Smooth muscle cell (in vitro differentiated cells): ENCODE results near the gene BATF. TPM values are rescaled to one million over a fixed set of nuclear protein-coding genes. Genes with fewer than 3 reads are reported as not detected.

Experiments
- DNase-seq: peaks from one replicate; lab custom pipeline; 2025; ENCODE audit not compliant: unreplicated experiment; lab: John Stamatoyannopoulos, UW
- H2AFZ ChIP-seq: fragments of 200-600 bp; sonication (generic); 2 replicates; pipeline ENCODE4 v1.6.0; 2016; ENCODE audit warnings: antibody characterized with exemption, low read depth, mild to moderate bottlenecking
- H3F3A ChIP-seq: fragments of 200-600 bp; sonication (generic); 2 replicates; pipeline ENCODE4 v1.6.0; 2017; ENCODE audit warnings: antibody characterized with exemption, low read depth
- H3K27ac ChIP-seq: fragments of 200-600 bp; sonication (generic); 2 replicates; pipeline ENCODE4 v1.5.1; 2016; ENCODE audit warnings: low read depth, mild to moderate bottlenecking
- H3K27me3 ChIP-seq: fragments of 200-600 bp; sonication (generic); 2 replicates; pipeline ENCODE4 v1.6.1; 2016; ENCODE audit warnings: low read depth, mild to moderate bottlenecking
- H3K36me3 ChIP-seq: fragments of 200-600 bp; sonication (generic); 2 replicates; pipeline ENCODE4 v1.5.1; 2016; ENCODE audit warnings: low read depth
- H3K4me1 ChIP-seq: fragments of 200-600 bp; sonication (generic); 2 replicates; pipeline ENCODE4 v1.5.1; 2016; ENCODE audit warnings: low read depth
- H3K4me2 ChIP-seq: fragments of 200-600 bp; sonication (generic); 2 replicates; pipeline ENCODE4 v1.6.0; 2016; ENCODE audit warnings: mild to moderate bottlenecking
- H3K4me3 ChIP-seq: fragments of 200-600 bp; sonication (generic); 2 replicates; pipeline ENCODE4 v1.5.1; 2016; ENCODE audit warnings: mild to moderate bottlenecking
- H3K79me2 ChIP-seq: fragments of 200-600 bp; sonication (generic); 2 replicates; pipeline ENCODE4 v1.6.0; 2016; ENCODE audit warnings: low read depth, mild to moderate bottlenecking
- H3K9ac ChIP-seq: fragments of 200-600 bp; sonication (generic); 2 replicates; pipeline ENCODE4 v1.6.0; 2016; ENCODE audit warnings: low read depth
- H3K9me3 ChIP-seq: fragments of 200-600 bp; sonication (generic); replicated peaks from 2 replicates; pipeline ENCODE4 v1.5.1; 2016; ENCODE audit warnings: low read depth
- H4K20me1 ChIP-seq: fragments of 200-600 bp; sonication (generic); 2 replicates; pipeline ENCODE4 v1.6.0; 2016; ENCODE audit warnings: low read depth
- CTCF ChIP-seq: fragments of 200-600 bp; sonication (generic); IDR thresholded peaks from 2 replicates; pipeline ENCODE4 v1.5.1; 2017; ENCODE audit warnings: borderline replicate concordance, mild to moderate bottlenecking, antibody characterized with exemption; ENCODE audit not compliant: insufficient read depth, poor library complexity, severe bottlenecking
- WGBS: methylation state at CpG from one replicate; pipeline ENCODE4 v1.1.7; 2016; ENCODE audit warnings: low lambda C conversion rate; 5-methylcytosine and 5-hydroxymethylcytosine counted together
- polyA plus RNA-seq: library from polyadenylated mRNA; unstranded; fragments of >200 nt; fragmentation: Nextera tagmentation; extraction: Ambion mirVana; gene quantifications from 2 replicates; pipeline ENCODE4 v1.2.1, GENCODE V29; 2016
- total RNA-seq: library from RNA; depleted of rRNA; stranded (reverse); fragments of >200 nt; gene quantifications from 2 replicates; pipeline ENCODE4 v1.2.3, GENCODE V29; 2014

Gene BATF
- total and polyA plus RNA-seq, 2 experiments from 2014 or later, result not detected

DNA sequence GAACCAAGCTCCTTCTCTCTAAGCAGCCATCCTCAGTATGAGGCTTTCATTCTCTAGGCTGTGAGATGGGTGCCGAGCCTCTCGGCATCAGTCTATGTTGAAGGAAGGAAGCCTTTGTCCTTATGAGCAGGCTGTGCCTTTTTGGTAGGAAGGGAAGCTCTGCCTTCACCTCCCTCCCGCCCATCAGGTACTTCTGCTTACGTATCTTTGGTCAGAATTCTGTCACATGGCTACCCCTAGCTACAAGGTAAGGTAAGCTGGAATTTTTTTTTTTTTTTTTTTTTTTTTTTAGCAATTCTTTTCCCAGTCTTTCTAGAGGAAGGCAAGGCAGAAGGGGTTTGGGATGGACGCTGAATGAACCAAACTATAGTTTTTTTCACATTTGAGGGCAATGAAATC, 16.9 kb downstream of the BATF start:
- H3K9ac ChIP-seq, result no peak overlapping the region
- H3K36me3 ChIP-seq, result no peaks in the 10 kb centered on the region
- no peaks in the 10 kb centered on the region for H3K9me3 ChIP-seq
- DNase-seq, result no peak
- H3K4me1 ChIP-seq, result no peaks in the 10 kb centered on the region
- H2AFZ ChIP-seq, result no peak overlapping the region
- peaks cover 9% of the 10 kb centered on the region for H3F3A ChIP-seq
- H3K4me3 ChIP-seq, result no peak overlapping the region
- H3K27ac ChIP-seq, result no peak overlapping the region
- H3K27me3 ChIP-seq, result no peaks in the 10 kb centered on the region
- 93% methylated on average over 5 of the region's 5 CpGs for WGBS
- H3K4me2 ChIP-seq, result no peak overlapping the region
- no peaks in the 10 kb centered on the region for H4K20me1 ChIP-seq
- H3K79me2 ChIP-seq, result no peaks in the 10 kb centered on the region
- no peak for TF ChIP-seq CTCF

- no peaks in the 10 kb centered on the region for H3K9me3 ChIP-seq
- no peak overlapping the region for H3K4me2 ChIP-seq
- H3K4me3 ChIP-seq, result no peak overlapping the region
- TF ChIP-seq CTCF, result no peak
- no peak overlapping the region for H3K9ac ChIP-seq
- no peaks in the 10 kb centered on the region for H3K4me1 ChIP-seq
- peaks cover 9% of the 10 kb centered on the region for H3F3A ChIP-seq
- no peaks in the 10 kb centered on the region for H4K20me1 ChIP-seq
- DNase-seq, result no peak
- H3K36me3 ChIP-seq, result no peaks in the 10 kb centered on the region
- H3K79me2 ChIP-seq, result no peaks in the 10 kb centered on the region
- no peak overlapping the region for H2AFZ ChIP-seq
- no peaks in the 10 kb centered on the region for H3K27me3 ChIP-seq
- 77% methylated on average over 17 of the region's 17 CpGs for WGBS
- no peak overlapping the region for H3K27ac ChIP-seq
These were observed 17.6 kb downstream of the BATF start for GRCh38 chr14:75539561-75540478.

DNA sequence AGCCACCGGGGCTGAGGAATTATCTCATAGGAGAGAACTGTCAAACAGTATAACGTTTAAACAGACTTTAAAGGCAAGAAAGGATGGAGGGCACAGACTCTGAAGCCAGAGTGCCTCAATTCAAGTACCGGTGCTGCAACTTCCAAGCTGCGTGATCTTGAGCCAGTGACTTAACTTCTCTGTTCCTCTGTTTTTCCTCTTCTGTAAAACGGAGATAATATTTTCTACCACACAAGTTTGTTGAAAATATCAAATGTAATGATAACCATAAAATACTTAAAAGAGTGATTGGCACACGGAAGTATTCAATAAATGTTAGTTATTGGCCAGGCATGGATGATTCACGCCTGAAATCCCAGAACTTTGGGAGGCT, 18.2 kb downstream of the BATF start:
- no peak overlapping the region for H3K27ac ChIP-seq
- H3K9ac ChIP-seq, result no peak overlapping the region
- H3K36me3 ChIP-seq, result no peaks in the 10 kb centered on the region
- H3K4me1 ChIP-seq, result no peaks in the 10 kb centered on the region
- no peak overlapping the region for H3K4me2 ChIP-seq
- no peaks in the 10 kb centered on the region for H4K20me1 ChIP-seq
- H3K79me2 ChIP-seq, result no peaks in the 10 kb centered on the region
- WGBS, result 79% methylated on average over 7 of the region's 7 CpGs
- H3F3A ChIP-seq, result peaks cover 8% of the 10 kb centered on the region
- DNase-seq, result no peak
- H3K27me3 ChIP-seq, result no peaks in the 10 kb centered on the region
- no peak overlapping the region for H3K4me3 ChIP-seq
- H3K9me3 ChIP-seq, result no peaks in the 10 kb centered on the region
- TF ChIP-seq CTCF, result no peak
- H2AFZ ChIP-seq, result no peak overlapping the region
